HUES64 (cell line): ENCODE data around the gene UBXN2A.

Source experiments
- H3K27ac ChIP-seq: 2 replicates; pipeline ENCODE4 v1.7.0; 2013; ENCODE audit warnings: low read depth, low read length, inconsistent platforms
- H3K27me3 ChIP-seq: 2 replicates; pipeline ENCODE4 v1.6.1; 2013; ENCODE audit warnings: mild to moderate bottlenecking, low read length; ENCODE audit not compliant: insufficient read depth
- H3K36me3 ChIP-seq: 2 replicates; pipeline ENCODE4 v1.6.1; 2013; ENCODE audit warnings: mild to moderate bottlenecking, low read length; ENCODE audit not compliant: insufficient read depth
- H3K4me1 ChIP-seq: 2 replicates; pipeline ENCODE4 v1.6.1; 2013; ENCODE audit warnings: mild to moderate bottlenecking, low read length, moderate library complexity; ENCODE audit not compliant: insufficient read depth
- H3K4me3 ChIP-seq: 2 replicates; pipeline ENCODE4 v1.5.1; 2013; ENCODE audit warnings: mild to moderate bottlenecking, low read length, moderate library complexity
- H3K9ac ChIP-seq: 2 replicates; pipeline ENCODE4 v1.6.1; 2013; ENCODE audit warnings: mild to moderate bottlenecking, low read depth, low read length
- H3K9me3 ChIP-seq: 2 replicates; pipeline ENCODE4 v1.6.1; 2013; ENCODE audit warnings: low read depth, low read length; ENCODE audit not compliant: insufficient read depth
- WGBS: fragments of 150-250, 120-280 bp; methylation state at CpG from one replicate; pipeline ENCODE4 v1.1.7; 2013; ENCODE audit warnings: missing lambda C conversion rate; 5-methylcytosine and 5-hydroxymethylcytosine counted together

The UBXN2A gene

GRCh38 chr2:23916727-23917405 lies 23.4 kb upstream of the UBXN2A start:
- 77% methylated on average over 3 of the region's 3 CpGs for WGBS
- H3K27me3 ChIP-seq, result no peaks in the 10 kb centered on the region
- H3K36me3 ChIP-seq, result no peaks in the 10 kb centered on the region
- H3K9ac ChIP-seq, result 0 out of 2 replicates have a peak overlapping the region, but pooled peaks have one; percentile 20
- no peak overlapping the region for H3K4me3 ChIP-seq
- peaks cover 14% of the 10 kb centered on the region for H3K4me1 ChIP-seq
- H3K9me3 ChIP-seq, result no peaks in the 10 kb centered on the region
- no peak overlapping the region; the same call in 1 of the 2 replicates for H3K27ac ChIP-seq

- no peak overlapping the region for H3K4me3 ChIP-seq
Observed at GRCh38 chr2:23918837-23919489, 21.3 kb upstream of the UBXN2A start.

GRCh38 chr2:23924589-23925359 lies 15.5 kb upstream of the UBXN2A start:
- Histone ChIP-seq H3K4me1 (peaks cover 16% of the 10 kb centered on the region), H3K9me3 (no peaks in the 10 kb centered on the region), H3K9ac (no peak overlapping the region), H3K27me3 (no peaks in the 10 kb centered on the region), H3K27ac (no peak overlapping the region), H3K36me3 (no peaks in the 10 kb centered on the region), H3K4me3 (peak overlapping the region; percentile 82)
- 94% methylated on average over 4 of the region's 7 CpGs for WGBS

More at GRCh38 chr2:23918837-23919489, 21.3 kb upstream of the UBXN2A start:
- WGBS, result 96% methylated on average over 7 of the region's 8 CpGs
- Histone ChIP-seq H3K9me3 (no peaks in the 10 kb centered on the region), H3K27me3 (no peaks in the 10 kb centered on the region), H3K27ac (no peak overlapping the region), H3K4me1 (peaks cover 14% of the 10 kb centered on the region), H3K9ac (no peak overlapping the region), H3K36me3 (no peaks in the 10 kb centered on the region)

GRCh38 chr2:23925702-23926289 lies 14.5 kb upstream of the UBXN2A start:
- peaks cover 16% of the 10 kb centered on the region for H3K4me1 ChIP-seq
- H3K27ac ChIP-seq, result no peak overlapping the region
- no peaks in the 10 kb centered on the region for H3K36me3 ChIP-seq
- peak overlapping the region; percentile 82 for H3K4me3 ChIP-seq
- H3K9me3 ChIP-seq, result no peaks in the 10 kb centered on the region
- WGBS, result 3% methylated on average over 13 of the region's 13 CpGs
- no peaks in the 10 kb centered on the region for H3K27me3 ChIP-seq
- H3K9ac ChIP-seq, result peak overlapping the region; percentile 96

GRCh38 chr2:23926290-23926749 lies 13.9 kb upstream of the UBXN2A start:
- H3K9me3 ChIP-seq, result no peaks in the 10 kb centered on the region
- H3K27ac ChIP-seq, result peak overlapping the region; percentile 91
- H3K4me3 ChIP-seq, result peak overlapping the region; percentile 82
- H3K27me3 ChIP-seq, result no peaks in the 10 kb centered on the region
- peak overlapping the region; percentile 96 for H3K9ac ChIP-seq
- H3K4me1 ChIP-seq, result peaks cover 16% of the 10 kb centered on the region
- H3K36me3 ChIP-seq, result no peaks in the 10 kb centered on the region
- under 1% methylated on average over 39 of the region's 39 CpGs for WGBS

- peak within 1 kb of the TSS; percentile 82 for H3K4me3 ChIP-seq
- under 1% methylated on average over 88 of the region's 88 CpGs for WGBS
Observed at GRCh38 chr2:23926750-23927571, 13.3 kb upstream of the UBXN2A start, which contains the start of gene ATAD2B. TSS of gene ATAD2B (minus strand) at chr2:23927123. CDS start at chr2:23926770, 353 bp downstream.

GRCh38 chr2:23934259-23934658 lies 6.0 kb upstream of the UBXN2A start:
- Histone ChIP-seq H3K36me3 (no peaks in the 10 kb centered on the region), H3K9me3 (no peaks in the 10 kb centered on the region), H3K4me1 (no peaks in the 10 kb centered on the region), H3K9ac (no peak overlapping the region), H3K27ac (no peak overlapping the region), H3K27me3 (no peaks in the 10 kb centered on the region), H3K4me3 (no peak overlapping the region)
- no CpG with 5 or more reads among the region's 1 CpG for WGBS

More at GRCh38 chr2:23926750-23927571, 13.3 kb upstream of the UBXN2A start, which contains the start of gene ATAD2B:
- peak within 1 kb of the TSS; percentile 96 for H3K9ac ChIP-seq
- no peaks in the 10 kb centered on the region for H3K9me3 ChIP-seq
- H3K27ac ChIP-seq, result peak within 1 kb of the TSS; percentile 93
- H3K27me3 ChIP-seq, result no peaks in the 10 kb centered on the region
- peaks cover 16% of the 10 kb centered on the region for H3K4me1 ChIP-seq
- H3K36me3 ChIP-seq, result no peaks in the 10 kb centered on the region

GRCh38 chr2:23940718-23941620 lies 706 bp downstream of the UBXN2A start:
- 3% methylated on average over 45 of the region's 46 CpGs for WGBS

GRCh38 chr2:23941644-23942043 lies 1.4 kb downstream of the UBXN2A start:
- Histone ChIP-seq H3K27ac (no peak overlapping the region), H3K4me3 (peak overlapping the region; percentile 85), H3K9me3 (no peaks in the 10 kb centered on the region), H3K36me3 (no peaks in the 10 kb centered on the region), H3K4me1 (peaks cover 13% of the 10 kb centered on the region; the same call in 1 of the 2 replicates), H3K9ac (no peak overlapping the region), H3K27me3 (no peaks in the 10 kb centered on the region)
- WGBS, result 91% methylated on average over 8 of the region's 8 CpGs

More at GRCh38 chr2:23940718-23941620, 706 bp downstream of the UBXN2A start:
- Histone ChIP-seq H3K27me3 (no peaks in the 10 kb centered on the region), H3K4me3 (peak overlapping the region; percentile 85), H3K9me3 (no peaks in the 10 kb centered on the region), H3K9ac (peak overlapping the region; percentile 90), H3K4me1 (peaks cover 13% of the 10 kb centered on the region; the same call in 1 of the 2 replicates), H3K36me3 (no peaks in the 10 kb centered on the region), H3K27ac (peak overlapping the region; percentile 88; the same call in 1 of the 2 replicates)
